ENCODE results near the gene TUB. TPM values are rescaled to one million over a fixed set of nuclear protein-coding genes. Genes with fewer than 3 reads are reported as not detected.
A peak's percentile ranks its signal among the peaks of the same experiment; 100 is the strongest.

The TUB gene
- total RNA-seq, 2 experiments from 2014 or later, result 0.67 to 0.69 TPM

DNA sequence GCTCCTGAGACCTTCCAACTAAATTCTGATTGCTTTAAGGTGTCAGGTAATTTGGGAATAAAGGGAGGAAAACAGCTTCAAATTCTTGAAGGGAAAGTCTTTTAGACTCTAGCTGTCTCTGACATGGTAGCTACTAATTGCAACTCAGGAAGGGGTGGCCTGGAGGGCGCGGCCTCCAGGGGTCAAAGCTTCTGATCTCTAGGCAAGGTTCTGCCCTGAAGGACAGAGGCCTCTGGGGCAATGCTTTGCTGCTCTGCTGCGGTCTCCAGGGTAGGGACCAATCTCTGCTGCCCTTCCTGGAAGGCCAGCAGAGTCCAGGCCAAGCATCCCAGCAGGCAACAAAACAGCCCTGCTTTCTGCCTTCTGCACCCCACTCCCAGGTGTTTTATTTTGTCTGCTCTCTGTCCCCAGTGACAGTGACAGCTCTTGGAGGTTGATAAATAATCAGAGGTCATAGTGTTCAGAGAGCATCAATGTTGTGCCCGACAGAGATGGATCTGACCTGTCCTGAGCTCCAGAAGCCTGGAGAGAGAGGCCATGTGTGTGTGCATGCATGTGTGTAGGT, 1.8 kb upstream of the TUB start:
- peaks cover 41% of the 10 kb centered on the region for H3K27me3 Mint-ChIP-seq (ENCODE audit: low read depth)
- DNase-seq, result no peak
- intact Hi-C loops (cut with micrococcal nuclease), result no loop called here
- no peaks in the 10 kb centered on the region for H3K9me3 Mint-ChIP-seq
- CTCF ChIA-PET, result interaction anchor here (0.8 to 1.6 kb wide), 6 partner anchors 10 to 72 kb away, joined by 3 to 8 read pairs (median 4); no protein-coding TSS in a partner anchor
- H3K4me1 Mint-ChIP-seq (ENCODE audit: low read depth), result peaks cover 8% of the 10 kb centered on the region
- H3K4me3 Mint-ChIP-seq, result no peak overlapping the region
- no peak overlapping the region for H3K27ac Mint-ChIP-seq
- H3K36me3 Mint-ChIP-seq (ENCODE audit: low read depth), result no peaks in the 10 kb centered on the region

- Mint-ChIP-seq H3K27me3 (ENCODE audit: low read depth) (peaks cover 48% of the 10 kb centered on the region), H3K9me3 (no peaks in the 10 kb centered on the region), H3K4me1 (ENCODE audit: low read depth) (peaks cover 5% of the 10 kb centered on the region), H3K27ac (no peak overlapping the region), H3K4me3 (no peak overlapping the region), H3K36me3 (ENCODE audit: low read depth) (no peaks in the 10 kb centered on the region)
- DNase-seq, result no peak
- intact Hi-C loops (cut with micrococcal nuclease), result no loop called here
- CTCF ChIA-PET, result interaction anchor here (0.7 to 1.6 kb wide), 5 partner anchors 9 to 73 kb away, joined by 3 to 8 read pairs (median 4); no protein-coding TSS in a partner anchor
Measured at GRCh38 chr11:8080069-8080670, 841 bp upstream of the TUB start.

- CTCF ChIA-PET, result interaction anchor here (1.4 to 3.4 kb wide), 3 partner anchors 9 to 49 kb away, joined by 3 to 15 read pairs (median 3); no protein-coding TSS in a partner anchor
- H3K36me3 Mint-ChIP-seq (ENCODE audit: low read depth), result no peaks in the 10 kb centered on the region
- H3K9me3 Mint-ChIP-seq, result no peaks in the 10 kb centered on the region
- peak overlapping the region; percentile 49 for H3K4me3 Mint-ChIP-seq
- H3K27ac Mint-ChIP-seq, result no peak overlapping the region
- intact Hi-C loops (cut with micrococcal nuclease), result no loop called here
- DNase-seq, result no peak
- H3K4me1 Mint-ChIP-seq (ENCODE audit: low read depth), result no peaks in the 10 kb centered on the region
- peaks cover 49% of the 10 kb centered on the region for H3K27me3 Mint-ChIP-seq (ENCODE audit: low read depth)
Measured at GRCh38 chr11:8081591-8082250, 710 bp downstream of the TUB start.

DNA sequence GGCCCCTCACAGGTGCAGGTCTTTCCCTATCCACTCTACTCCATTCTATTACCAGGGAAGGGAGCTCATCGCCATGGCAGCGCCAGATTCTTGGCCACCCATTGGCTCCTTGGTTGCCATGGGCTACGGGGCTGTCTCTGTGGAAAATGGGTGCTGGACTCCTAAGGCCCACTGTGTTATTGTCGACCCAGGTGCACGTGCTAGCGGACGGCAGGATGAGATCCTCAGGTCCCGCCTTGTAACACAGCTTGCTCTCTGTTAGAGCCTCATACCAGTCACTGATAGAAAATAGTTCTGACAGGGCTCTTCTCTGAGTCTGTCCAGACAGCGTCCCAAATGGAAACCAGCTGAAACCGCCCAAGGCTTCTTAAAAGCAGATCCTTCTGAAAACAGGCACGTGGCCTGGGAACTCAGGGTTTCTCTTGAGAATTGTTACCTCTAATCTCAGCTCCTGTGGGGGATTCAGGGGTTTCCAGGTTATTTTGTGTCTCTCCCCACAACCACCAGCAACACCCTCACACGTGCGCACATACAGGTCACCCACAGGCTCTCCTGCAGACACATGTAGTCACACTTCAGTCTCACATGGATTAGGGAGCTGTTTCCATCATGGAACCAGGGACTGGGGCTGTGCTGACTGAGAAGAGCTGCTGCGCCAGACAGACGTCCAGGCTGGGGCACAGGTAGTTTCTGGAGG, 1.5 kb downstream of the TUB start:
- CTCF ChIA-PET, result interaction anchor here (1.1 to 3.4 kb wide), 5 partner anchors 8 to 96 kb away, joined by 3 to 15 read pairs (median 3); partner anchors contain the start of gene EIF3F
- DNase-seq, result no peak
- Mint-ChIP-seq H3K4me3 (no peak overlapping the region), H3K36me3 (ENCODE audit: low read depth) (no peaks in the 10 kb centered on the region), H3K27ac (no peak overlapping the region), H3K4me1 (ENCODE audit: low read depth) (no peaks in the 10 kb centered on the region), H3K9me3 (no peaks in the 10 kb centered on the region), H3K27me3 (ENCODE audit: low read depth) (peaks cover 47% of the 10 kb centered on the region)
- intact Hi-C loops (cut with micrococcal nuclease), result no loop called here

DNA sequence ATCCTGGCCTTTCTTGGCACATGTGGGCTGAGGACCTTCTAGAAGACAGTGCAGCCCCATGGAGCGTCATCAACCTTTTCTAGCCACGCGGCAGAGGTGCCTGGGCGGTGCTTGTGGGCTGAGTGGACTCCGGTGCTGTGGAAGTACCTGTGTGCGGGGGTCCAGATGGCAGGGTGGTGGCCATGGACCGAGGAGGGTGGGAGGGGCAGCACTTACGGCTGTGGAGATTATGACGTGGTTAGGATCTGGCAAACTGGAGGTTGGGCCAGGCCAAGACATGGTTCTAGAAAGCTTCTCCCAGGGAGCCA, 2.0 kb downstream of the TUB start:
- H3K36me3 Mint-ChIP-seq (ENCODE audit: low read depth), result no peaks in the 10 kb centered on the region
- no peaks in the 10 kb centered on the region for H3K4me1 Mint-ChIP-seq (ENCODE audit: low read depth)
- H3K4me3 Mint-ChIP-seq, result no peak overlapping the region
- CTCF ChIA-PET, result interaction anchor here (1.1 to 3.4 kb wide), 4 partner anchors 11 to 96 kb away, joined by 3 to 15 read pairs (median 4); partner anchors contain the start of gene EIF3F
- intact Hi-C loops (cut with micrococcal nuclease), result no loop called here
- peaks cover 45% of the 10 kb centered on the region for H3K27me3 Mint-ChIP-seq (ENCODE audit: low read depth)
- H3K9me3 Mint-ChIP-seq, result no peaks in the 10 kb centered on the region
- DNase-seq, result no peak
- no peak overlapping the region for H3K27ac Mint-ChIP-seq

DNA sequence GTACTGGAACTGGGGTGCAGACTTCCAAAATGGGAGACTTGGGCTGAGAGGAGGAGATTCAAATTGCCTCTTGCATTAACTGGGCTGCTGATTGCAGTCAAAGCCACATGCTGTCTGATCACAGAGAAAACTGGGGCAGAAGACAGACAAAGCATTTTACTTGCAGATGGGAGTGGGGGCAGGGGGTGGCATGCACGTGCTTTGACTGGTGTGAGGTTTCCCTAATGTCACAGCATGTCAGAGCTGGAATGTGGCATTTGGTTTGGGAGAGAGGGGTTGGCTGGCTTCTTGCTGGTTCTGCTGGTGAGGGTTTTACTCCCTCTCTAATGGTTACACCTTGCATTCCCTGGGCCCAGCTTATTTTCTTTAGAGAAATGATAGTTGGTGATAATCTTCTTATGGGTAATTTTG, 2.9 kb downstream of the TUB start:
- CTCF ChIA-PET, result interaction anchor here (0.6 to 3.4 kb wide), 2 partner anchors 16 to 519 kb away, joined by 4 to 15 read pairs; no protein-coding TSS in a partner anchor
- no peaks in the 10 kb centered on the region for H3K36me3 Mint-ChIP-seq (ENCODE audit: low read depth)
- H3K4me1 Mint-ChIP-seq (ENCODE audit: low read depth), result no peaks in the 10 kb centered on the region
- DNase-seq, result no peak
- intact Hi-C loops (cut with micrococcal nuclease), result no loop called here
- no peaks in the 10 kb centered on the region for H3K9me3 Mint-ChIP-seq
- H3K27me3 Mint-ChIP-seq (ENCODE audit: low read depth), result peaks cover 39% of the 10 kb centered on the region
- H3K27ac Mint-ChIP-seq, result no peak overlapping the region
- no peak overlapping the region for H3K4me3 Mint-ChIP-seq

DNA sequence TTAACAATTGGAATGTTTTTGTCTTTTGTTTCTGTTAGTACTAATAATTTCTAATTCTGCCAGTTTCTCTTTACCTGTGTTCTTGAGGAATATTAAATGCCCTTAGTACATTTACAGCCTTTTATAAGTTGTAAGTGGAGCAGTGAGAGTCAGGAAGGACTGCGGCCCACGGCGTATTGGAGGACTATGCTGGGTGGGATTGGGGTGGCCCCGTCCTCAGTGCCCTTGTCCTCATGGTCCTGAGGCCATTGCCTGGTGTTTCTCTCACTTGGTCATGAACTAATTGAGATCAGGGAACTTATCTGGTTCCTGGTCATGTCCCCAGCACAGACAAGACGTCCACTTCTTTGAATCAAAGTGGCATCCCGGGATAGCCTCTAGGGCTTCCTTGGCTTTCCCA, 3.3 kb downstream of the TUB start:
- H3K4me1 Mint-ChIP-seq (ENCODE audit: low read depth), result no peaks in the 10 kb centered on the region
- CTCF ChIA-PET, result interaction anchor here (2.0 to 3.4 kb wide), 2 partner anchors 14 to 15 kb away, joined by 14 to 15 read pairs; no protein-coding TSS in a partner anchor
- peaks cover 39% of the 10 kb centered on the region for H3K27me3 Mint-ChIP-seq (ENCODE audit: low read depth)
- no peak overlapping the region for H3K27ac Mint-ChIP-seq
- H3K4me3 Mint-ChIP-seq, result no peak overlapping the region
- no peaks in the 10 kb centered on the region for H3K9me3 Mint-ChIP-seq
- no peaks in the 10 kb centered on the region for H3K36me3 Mint-ChIP-seq (ENCODE audit: low read depth)
- DNase-seq, result no peak
- intact Hi-C loops (cut with micrococcal nuclease), result no loop called here

- Mint-ChIP-seq H3K36me3 (ENCODE audit: low read depth) (no peaks in the 10 kb centered on the region), H3K4me3 (no peak overlapping the region), H3K27ac (no peak overlapping the region), H3K9me3 (no peaks in the 10 kb centered on the region), H3K27me3 (ENCODE audit: low read depth) (peaks cover 34% of the 10 kb centered on the region), H3K4me1 (ENCODE audit: low read depth) (no peaks in the 10 kb centered on the region)
- DNase-seq, result no peak
- intact Hi-C loops (cut with micrococcal nuclease), result no loop called here
- CTCF ChIA-PET, result interaction anchor here (0.6 to 10.8 kb wide), 3 partner anchors 13 to 192 kb away, joined by 3 to 69 read pairs (median 14); no protein-coding TSS in a partner anchor
Measured at GRCh38 chr11:8085011-8085645, 4.1 kb downstream of the TUB start.

- intact Hi-C loops (cut with micrococcal nuclease), result no loop called here
- H3K4me1 Mint-ChIP-seq (ENCODE audit: low read depth), result no peaks in the 10 kb centered on the region
- H3K27me3 Mint-ChIP-seq (ENCODE audit: low read depth), result peaks cover 29% of the 10 kb centered on the region
- H3K36me3 Mint-ChIP-seq (ENCODE audit: low read depth), result no peaks in the 10 kb centered on the region
- H3K4me3 Mint-ChIP-seq, result no peak overlapping the region
- no peaks in the 10 kb centered on the region for H3K9me3 Mint-ChIP-seq
- CTCF ChIA-PET, result interaction anchor here (0.7 to 10.8 kb wide), 4 partner anchors 10 to 62 kb away, joined by 3 to 69 read pairs (median 9); no protein-coding TSS in a partner anchor
- DNase-seq, result no peak
- no peak overlapping the region for H3K27ac Mint-ChIP-seq
Measured at GRCh38 chr11:8086001-8086479, 5.0 kb downstream of the TUB start.

GRCh38 chr11:8086571-8086970, 5.6 kb downstream of the TUB start:
- intact Hi-C loops (cut with micrococcal nuclease), result no loop called here
- H3K9me3 Mint-ChIP-seq, result no peaks in the 10 kb centered on the region
- no peak for DNase-seq
- H3K27ac Mint-ChIP-seq, result no peak overlapping the region
- H3K27me3 Mint-ChIP-seq (ENCODE audit: low read depth), result peaks cover 29% of the 10 kb centered on the region
- no peaks in the 10 kb centered on the region for H3K4me1 Mint-ChIP-seq (ENCODE audit: low read depth)
- CTCF ChIA-PET, result interaction anchor here (0.7 to 10.8 kb wide), 5 partner anchors 9 to 63 kb away, joined by 3 to 69 read pairs (median 4); no protein-coding TSS in a partner anchor
- H3K36me3 Mint-ChIP-seq (ENCODE audit: low read depth), result no peaks in the 10 kb centered on the region
- no peak overlapping the region for H3K4me3 Mint-ChIP-seq

DNA sequence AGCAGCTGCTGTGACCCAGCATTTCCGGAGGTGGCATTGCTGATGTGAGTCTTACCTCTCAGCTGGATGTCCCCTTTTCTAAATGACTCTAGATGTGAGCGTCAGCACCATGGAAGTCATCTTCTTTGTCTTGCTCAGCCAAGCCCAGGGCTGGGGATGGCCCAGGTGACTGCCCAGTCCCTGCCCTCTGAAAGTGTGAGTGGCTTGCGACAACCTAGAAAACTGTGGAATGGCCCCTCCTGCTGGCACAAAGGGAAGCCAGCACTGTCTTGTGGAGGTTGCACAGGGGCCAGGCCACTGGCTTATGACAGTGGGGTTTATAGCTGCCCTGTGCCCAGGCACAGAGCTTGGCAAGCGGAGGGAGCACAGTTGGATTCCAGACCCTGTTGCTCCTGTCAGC, 6.2 kb downstream of the TUB start:
- peak; percentile 15 for DNase-seq
- H3K27ac Mint-ChIP-seq, result no peak overlapping the region
- CTCF ChIA-PET, result interaction anchor here (1.2 to 10.8 kb wide), 5 partner anchors 9 to 100 kb away, joined by 3 to 69 read pairs (median 4); partner anchors contain the start of gene EIF3F
- no peaks in the 10 kb centered on the region for H3K9me3 Mint-ChIP-seq
- H3K27me3 Mint-ChIP-seq (ENCODE audit: low read depth), result peaks cover 23% of the 10 kb centered on the region
- no peak overlapping the region for H3K4me3 Mint-ChIP-seq
- intact Hi-C loops (cut with micrococcal nuclease), result loop anchor here (1.0 kb wide), 1 partner anchor 81 kb away; no protein-coding TSS in a partner anchor
- H3K36me3 Mint-ChIP-seq (ENCODE audit: low read depth), result no peaks in the 10 kb centered on the region
- no peaks in the 10 kb centered on the region for H3K4me1 Mint-ChIP-seq (ENCODE audit: low read depth)
